Upper lobe of right lung (tissue), 1 donor: ENCODE measurements around the gene RNF157. TPM values are rescaled to one million over a fixed set of nuclear protein-coding genes. Genes with fewer than 3 reads are reported as not detected.
A peak's percentile ranks its signal among the peaks of the same experiment; 100 is the strongest.

ENCODE experiments used
- ATAC-seq: fragments of 200-7000 bp; cut with Tn5 transposase; one replicate; pipeline ENCODE4 v1.9.1; 2020; ENCODE audit warnings: mild to moderate bottlenecking, moderate library complexity
- DNase-seq: peaks from one replicate; pipeline ENCODE4 v3.0.0-alpha.2; 2020
- H3K27ac ChIP-seq: fragments of 200-600 bp; one replicate; pipeline ENCODE4 v1.8.0; 2022
- H3K27me3 ChIP-seq: fragments of 200-600 bp; one replicate; pipeline ENCODE4 v1.8.0; 2022; ENCODE audit warnings: mild to moderate bottlenecking
- H3K36me3 ChIP-seq: fragments of 200-600 bp; one replicate; pipeline ENCODE4 v1.8.0; 2022
- H3K4me1 ChIP-seq: fragments of 200-600 bp; one replicate; pipeline ENCODE4 v1.8.0; 2022
- H3K4me3 ChIP-seq: fragments of 200-600 bp; one replicate; pipeline ENCODE4 v1.8.0; 2022; ENCODE audit warnings: mild to moderate bottlenecking
- H3K9me3 ChIP-seq: fragments of 200-600 bp; one replicate; pipeline ENCODE4 v1.8.0; 2022
- CTCF ChIP-seq: fragments of 200-600 bp; IDR thresholded peaks from one replicate; pipeline ENCODE4 v1.8.0; 2022; ENCODE audit warnings: antibody characterized with exemption
- intact Hi-C: fragments of 100-400 bp; cut with DNase I; formaldehyde crosslinking; loops from one replicate; pipeline ENCODE4 v1.11.0; 2022
- total RNA-seq: library from RNA; stranded (reverse); fragmentation: NEBNext Ultra II Directional; extraction: Animal tissue kit (Norgen Biotek cat#: 25700); gene quantifications from one replicate; pipeline ENCODE4 v1.2.1, GENCODE V29; 2021
- donor health status: DM: no; HTN: yes; CAD: no; lungs with severe emphysema.

The RNF157 gene
- total RNA-seq, 1 donor from 2014 or later, result 3.8 TPM

GRCh38 chr17:76239538-76240274, 587 bp downstream of the RNF157 start:
- Histone ChIP-seq H3K27ac (no peak overlapping the region), H3K27me3 (no peaks in the 10 kb centered on the region), H3K36me3 (no peaks in the 10 kb centered on the region), H3K4me3 (peak overlapping the region; percentile 45), H3K9me3 (no peaks in the 10 kb centered on the region), H3K4me1 (peaks cover 14% of the 10 kb centered on the region)
- TF ChIP-seq CTCF, result no peak
- no peak for DNase-seq
- ATAC-seq, result peak; percentile 8
- intact Hi-C loops, result no loop called here

- H3K9me3 ChIP-seq, result no peaks in the 10 kb centered on the region
- TF ChIP-seq CTCF, result no peak
- H3K36me3 ChIP-seq, result no peaks in the 10 kb centered on the region
- peaks cover 14% of the 10 kb centered on the region for H3K4me1 ChIP-seq
- H3K4me3 ChIP-seq, result no peak overlapping the region
- intact Hi-C loops, result no loop called here
- H3K27ac ChIP-seq, result no peak overlapping the region
- H3K27me3 ChIP-seq, result no peaks in the 10 kb centered on the region
- DNase-seq (no peak), ATAC-seq (no peak)
Observed at GRCh38 chr17:76238847-76239537, 1.3 kb downstream of the RNF157 start.

- intact Hi-C loops, result no loop called here
- no peak for TF ChIP-seq CTCF
- Histone ChIP-seq H3K4me3 (no peak overlapping the region), H3K36me3 (no peaks in the 10 kb centered on the region), H3K4me1 (peaks cover 14% of the 10 kb centered on the region), H3K27ac (no peak overlapping the region), H3K27me3 (no peaks in the 10 kb centered on the region), H3K9me3 (no peaks in the 10 kb centered on the region)
- DNase-seq (no peak), ATAC-seq (no peak)
Observed at GRCh38 chr17:76237859-76238313, 2.4 kb downstream of the RNF157 start.

GRCh38 chr17:76236603-76237002, 3.7 kb downstream of the RNF157 start:
- DNase-seq, result no peak
- peaks cover 14% of the 10 kb centered on the region for H3K4me1 ChIP-seq
- intact Hi-C loops, result no loop called here

GRCh38 chr17:76235883-76236282, 4.4 kb downstream of the RNF157 start:
- Histone ChIP-seq H3K9me3 (no peaks in the 10 kb centered on the region), H3K36me3 (no peaks in the 10 kb centered on the region), H3K4me1 (peaks cover 6% of the 10 kb centered on the region), H3K27ac (no peak overlapping the region), H3K4me3 (no peak overlapping the region), H3K27me3 (no peaks in the 10 kb centered on the region)
- no peak for TF ChIP-seq CTCF
- intact Hi-C loops, result no loop called here
- ATAC-seq, result no peak
- DNase-seq, result no peak

More at GRCh38 chr17:76236603-76237002, 3.7 kb downstream of the RNF157 start:
- ATAC-seq, result no peak
- no peaks in the 10 kb centered on the region for H3K36me3 ChIP-seq
- no peak overlapping the region for H3K4me3 ChIP-seq
- no peak for TF ChIP-seq CTCF
- H3K9me3 ChIP-seq, result no peaks in the 10 kb centered on the region
- H3K27me3 ChIP-seq, result no peaks in the 10 kb centered on the region
- no peak overlapping the region for H3K27ac ChIP-seq
